ENCODE data around the gene VPREB3. TPM values are rescaled to one million over a fixed set of nuclear protein-coding genes. Genes with fewer than 3 reads are reported as not detected.
A peak's percentile ranks its signal among the peaks of the same experiment; 100 is the strongest.

The VPREB3 gene
- polyA plus RNA-seq, 12 donors, result 0.34 to 3.9 (median 1.1) TPM; not detected in 5

DNA sequence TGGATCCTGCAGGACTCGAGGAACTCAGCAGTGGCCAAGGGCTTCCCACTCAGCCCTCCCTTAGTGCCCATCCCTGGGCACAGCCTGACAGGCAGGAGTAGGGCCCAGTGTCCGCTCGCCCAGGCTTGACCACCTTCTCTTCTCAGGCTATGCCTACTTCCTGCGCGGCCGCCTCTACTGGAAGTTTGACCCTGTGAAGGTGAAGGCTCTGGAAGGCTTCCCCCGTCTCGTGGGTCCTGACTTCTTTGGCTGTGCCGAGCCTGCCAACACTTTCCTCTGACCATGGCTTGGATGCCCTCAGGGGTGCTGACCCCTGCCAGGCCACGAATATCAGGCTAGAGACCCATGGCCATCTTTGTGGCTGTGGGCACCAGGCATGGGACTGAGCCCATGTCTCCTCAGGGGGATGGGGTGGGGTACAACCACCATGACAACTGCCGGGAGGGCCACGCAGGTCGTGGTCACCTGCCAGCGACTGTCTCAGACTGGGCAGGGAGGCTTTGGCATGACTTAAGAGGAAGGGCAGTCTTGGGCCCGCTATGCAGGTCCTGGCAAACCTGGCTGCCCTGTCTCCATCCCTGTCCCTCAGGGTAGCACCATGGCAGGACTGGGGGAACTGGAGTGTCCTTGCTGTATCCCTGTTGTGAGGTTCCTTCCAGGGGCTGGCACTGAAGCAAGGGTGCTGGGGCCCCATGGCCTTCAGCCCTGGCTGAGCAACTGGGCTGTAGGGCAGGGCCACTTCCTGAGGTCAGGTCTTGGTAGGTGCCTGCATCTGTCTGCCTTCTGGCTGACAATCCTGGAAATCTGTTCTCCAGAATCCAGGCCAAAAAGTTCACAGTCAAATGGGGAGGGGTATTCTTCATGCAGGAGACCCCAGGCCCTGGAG is 29.3 kb upstream of the VPREB3 start:
- DNase-seq, result no peak

DNA sequence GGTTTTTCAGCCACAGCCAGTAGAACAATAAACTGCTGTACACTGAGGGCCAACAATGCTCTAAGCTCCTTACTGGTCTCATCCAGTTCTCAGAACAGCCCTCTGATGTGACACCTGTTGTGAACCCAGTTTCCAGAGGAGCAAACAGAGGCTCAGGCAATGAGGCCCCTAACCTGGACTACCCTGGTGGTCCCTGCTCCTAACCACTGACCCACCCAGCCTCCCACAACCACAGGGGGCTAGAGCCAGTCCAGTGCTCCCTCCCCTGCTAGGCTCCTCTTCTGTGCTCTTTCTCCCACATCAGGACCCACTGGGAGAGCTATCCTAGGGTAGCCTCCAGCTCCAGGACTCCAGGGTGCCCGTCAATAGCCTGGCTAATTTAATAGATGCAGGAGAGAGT is 28.5 kb upstream of the VPREB3 start:
- DNase-seq, result no peak

DNA sequence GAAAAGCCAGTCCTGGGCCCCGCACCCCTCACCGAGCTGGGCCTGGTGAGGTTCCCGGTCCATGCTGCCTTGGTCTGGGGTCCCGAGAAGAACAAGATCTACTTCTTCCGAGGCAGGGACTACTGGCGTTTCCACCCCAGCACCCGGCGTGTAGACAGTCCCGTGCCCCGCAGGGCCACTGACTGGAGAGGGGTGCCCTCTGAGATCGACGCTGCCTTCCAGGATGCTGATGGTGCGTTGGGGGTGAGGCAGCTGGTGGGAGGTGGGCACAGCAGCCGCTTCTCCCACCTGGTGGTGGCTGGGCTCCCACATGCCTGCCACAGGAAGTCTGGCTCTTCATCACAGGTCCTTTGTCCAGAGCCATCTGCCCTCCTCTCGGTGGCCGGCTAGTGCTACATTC is 28.0 kb upstream of the VPREB3 start:
- DNase-seq, result no peak

- DNase-seq, result no peak
Observed at GRCh38 chr22:23781511-23782183, 27.4 kb upstream of the VPREB3 start.

DNA sequence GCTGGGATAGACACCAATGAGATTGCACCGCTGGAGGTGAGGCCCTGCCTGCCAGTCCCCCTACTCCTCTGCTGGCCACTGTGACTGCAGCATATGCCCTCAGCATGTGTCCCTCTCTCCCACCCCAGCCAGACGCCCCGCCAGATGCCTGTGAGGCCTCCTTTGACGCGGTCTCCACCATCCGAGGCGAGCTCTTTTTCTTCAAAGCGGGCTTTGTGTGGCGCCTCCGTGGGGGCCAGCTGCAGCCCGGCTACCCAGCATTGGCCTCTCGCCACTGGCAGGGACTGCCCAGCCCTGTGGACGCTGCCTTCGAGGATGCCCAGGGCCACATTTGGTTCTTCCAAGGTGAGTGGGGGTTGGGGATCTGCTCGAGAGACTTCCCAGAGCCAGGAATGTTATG is 26.8 kb upstream of the VPREB3 start:
- DNase-seq, result no peak

DNA sequence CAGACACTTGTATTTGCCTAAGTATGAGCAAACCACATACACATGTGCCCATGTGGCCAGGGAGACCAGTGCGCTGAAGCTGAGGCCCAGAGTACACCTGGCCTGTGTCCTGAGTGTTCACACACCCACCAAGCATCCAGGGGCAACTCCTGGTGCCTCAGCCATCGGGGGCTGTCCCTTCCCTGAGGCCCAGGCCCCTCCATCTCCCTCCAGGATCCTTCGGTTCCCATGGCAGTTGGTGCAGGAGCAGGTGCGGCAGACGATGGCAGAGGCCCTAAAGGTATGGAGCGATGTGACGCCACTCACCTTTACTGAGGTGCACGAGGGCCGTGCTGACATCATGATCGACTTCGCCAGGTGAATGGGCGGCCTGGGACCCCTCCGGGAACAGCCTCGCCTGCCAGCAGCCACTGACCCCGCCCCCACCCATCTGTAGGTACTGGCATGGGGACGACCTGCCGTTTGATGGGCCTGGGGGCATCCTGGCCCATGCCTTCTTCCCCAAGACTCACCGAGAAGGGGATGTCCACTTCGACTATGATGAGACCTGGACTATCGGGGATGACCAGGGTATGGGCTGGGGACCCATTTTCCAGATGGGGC is 26.0 kb upstream of the VPREB3 start:
- no peak for DNase-seq

- no peak for DNase-seq
Observed at GRCh38 chr22:23779731-23780130, 25.5 kb upstream of the VPREB3 start.

GRCh38 chr22:23779083-23779482 is 24.9 kb upstream of the VPREB3 start:
- DNase-seq, result no peak

DNA sequence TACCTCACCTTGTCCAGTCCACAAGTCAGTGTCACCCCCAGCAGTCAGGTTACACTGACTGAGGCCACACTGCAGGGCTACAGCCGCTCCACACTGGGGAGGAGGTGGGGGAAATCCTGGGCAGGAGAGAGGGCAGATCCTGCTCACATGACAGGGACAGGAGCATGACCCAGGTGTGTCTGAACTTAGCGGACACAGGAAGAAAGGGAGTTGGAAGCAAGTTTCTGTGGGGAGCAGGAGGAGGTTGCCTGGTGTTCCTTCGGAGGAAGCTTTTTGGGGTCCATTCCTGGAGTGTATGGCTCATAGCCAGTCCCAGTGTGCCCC is 24.3 kb upstream of the VPREB3 start:
- DNase-seq, result no peak

GRCh38 chr22:23777776-23778576 is 23.8 kb upstream of the VPREB3 start:
- DNase-seq, result no peak

- DNase-seq, result no peak
Observed at GRCh38 chr22:23775779-23776375, 21.7 kb upstream of the VPREB3 start.

GRCh38 chr22:23774922-23775436 is 20.8 kb upstream of the VPREB3 start:
- no peak for DNase-seq

- no peak for DNase-seq
Observed at GRCh38 chr22:23774114-23774921, 20.1 kb upstream of the VPREB3 start.

GRCh38 chr22:23773483-23774113 is 19.4 kb upstream of the VPREB3 start:
- no peak for DNase-seq

- no peak for DNase-seq
Observed at GRCh38 chr22:23772649-23773473, 18.6 kb upstream of the VPREB3 start, which contains the start of gene MMP11. Gene MMP11 (plus strand): TSS chr22:23772849. CDS start chr22:23772871, 22 bp downstream.

- no peak for DNase-seq
Observed at GRCh38 chr22:23772315-23772648, 18.1 kb upstream of the VPREB3 start.

DNA sequence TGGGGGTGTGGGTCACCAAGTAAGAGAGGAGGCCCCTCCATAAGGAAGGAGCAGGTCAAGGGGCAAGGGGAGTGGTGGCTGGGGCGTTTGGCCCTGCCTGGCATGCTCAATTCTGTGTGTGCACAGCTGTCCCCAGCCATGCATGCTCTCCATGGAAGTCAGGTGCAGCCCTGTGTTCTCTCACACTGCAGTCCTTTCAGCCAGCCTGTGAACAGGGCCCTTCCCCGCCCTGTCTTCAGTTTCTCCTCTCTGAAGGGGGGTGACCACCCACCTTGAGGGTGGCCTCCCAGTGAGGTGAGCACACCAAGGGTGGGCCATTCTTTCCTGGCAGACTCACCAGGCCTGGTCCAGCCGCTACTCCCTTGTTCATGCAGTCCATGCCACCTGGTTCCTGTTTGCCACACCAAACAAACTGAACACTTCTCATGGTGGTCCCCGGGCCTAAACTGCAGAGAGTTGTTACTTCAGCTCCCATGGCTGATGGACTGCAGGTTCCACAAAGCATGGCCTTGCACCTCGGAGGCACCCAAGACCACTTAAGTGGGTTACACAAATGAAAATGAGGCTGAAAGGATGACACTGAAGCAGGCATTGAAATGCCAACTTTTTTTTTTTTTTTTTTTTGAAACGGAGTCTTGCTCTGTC is 15.2 kb upstream of the VPREB3 start:
- no peak for DNase-seq

GRCh38 chr22:23767673-23768548 is 13.7 kb upstream of the VPREB3 start, which contains the start of gene CHCHD10:
Gene CHCHD10 (minus strand): TSS chr22:23767972. CDS start chr22:23767874, 98 bp downstream.
- peak; percentile 84 for DNase-seq

Data from muscle of arm (tissue), 12 donors.